Globus pallidus (tissue), 1 donor: Measurements from ENCODE around the gene PCSK4.

Experiments
- DNase-seq: peaks from one replicate; pipeline ENCODE4 v3.0.0-alpha.2; 2015; ENCODE audit warnings: low spot score

PCSK4 gene

GRCh38 chr19:1470305-1471009 is 19.7 kb downstream of the PCSK4 start:
- DNase-seq = peak; percentile 35

GRCh38 chr19:1470055-1470304 is 20.2 kb downstream of the PCSK4 start:
- no peak for DNase-seq

GRCh38 chr19:1469255-1470054 is 20.7 kb downstream of the PCSK4 start:
- no peak for DNase-seq

GRCh38 chr19:1468821-1469254 is 21.3 kb downstream of the PCSK4 start:
- DNase-seq = no peak

GRCh38 chr19:1468274-1468820 is 21.8 kb downstream of the PCSK4 start:
- no peak for DNase-seq

- DNase-seq = no peak
Measured at GRCh38 chr19:1467490-1468273, 22.5 kb downstream of the PCSK4 start.

- DNase-seq = no peak
Measured at GRCh38 chr19:1467215-1467489, 23.0 kb downstream of the PCSK4 start.

- no peak for DNase-seq
Measured at GRCh38 chr19:1466461-1467214, 23.5 kb downstream of the PCSK4 start.

GRCh38 chr19:1466018-1466460 is 24.1 kb downstream of the PCSK4 start:
- DNase-seq = no peak

GRCh38 chr19:1465191-1466016 is 24.7 kb downstream of the PCSK4 start:
- no peak for DNase-seq

- no peak for DNase-seq
Measured at GRCh38 chr19:1461862-1462261, 28.3 kb downstream of the PCSK4 start.

GRCh38 chr19:1460033-1460995 is 29.8 kb downstream of the PCSK4 start:
- DNase-seq = no peak

- DNase-seq = no peak
Measured at GRCh38 chr19:1459479-1459878, 30.7 kb downstream of the PCSK4 start.

- DNase-seq = no peak
Measured at GRCh38 chr19:1457892-1458291, 32.3 kb downstream of the PCSK4 start.

- no peak for DNase-seq
Measured at GRCh38 chr19:1457031-1457739, 33.0 kb downstream of the PCSK4 start.

- no peak for DNase-seq
Measured at GRCh38 chr19:1456121-1456900, 33.8 kb downstream of the PCSK4 start.

- DNase-seq = peak; percentile 54
Measured at GRCh38 chr19:1455336-1456120, 34.6 kb downstream of the PCSK4 start.

GRCh38 chr19:1455002-1455335 is 35.2 kb downstream of the PCSK4 start:
- DNase-seq = no peak
